ENCODE results near the gene OASL. TPM values are rescaled to one million over a fixed set of nuclear protein-coding genes. Genes with fewer than 3 reads are reported as not detected.
"Not testable (repeated sequence)": the region's sequence is repeated elsewhere in the genome, so short reads cannot be mapped to it uniquely, and the experiment has no call there.

OASL gene
- total RNA-seq, 1 experiment from 2014 or later, result not detected

- Histone ChIP-seq H3K27ac (no peak overlapping the region), H3K9me3 (replicated peaks) (no peaks in the 10 kb centered on the region), H3K4me3 (no peak overlapping the region), H3K27me3 (replicated peaks) (no peaks in the 10 kb centered on the region), H3K36me3 (no peaks in the 10 kb centered on the region), H3K4me1 (replicated peaks) (peaks cover 4% of the 10 kb centered on the region)
- DNase-seq (ENCODE audit: low read depth in 1 of 2, low spot score in 2 of 2), result peak in 1 of 2 experiments; percentile 9
Measured at GRCh38 chr12:121065345-121065744, 26.3 kb upstream of the OASL start.

- H3K27ac ChIP-seq; H3K27me3 ChIP-seq (replicated peaks); H3K36me3 ChIP-seq; H3K4me3 ChIP-seq; H3K9me3 ChIP-seq (replicated peaks): not testable (repeated sequence)
- H3K4me1 ChIP-seq (replicated peaks), result peaks cover 11% of the 10 kb centered on the region
- peak in 1 of 2 experiments; percentile 3 for DNase-seq (ENCODE audit: low read depth in 1 of 2, low spot score in 2 of 2)
Measured at GRCh38 chr12:121064586-121064985, 25.5 kb upstream of the OASL start.

GRCh38 chr12:121064116-121064515, 25.1 kb upstream of the OASL start:
- Histone ChIP-seq H3K27me3 (replicated peaks) (no peaks in the 10 kb centered on the region), H3K4me3 (no peak overlapping the region), H3K9me3 (replicated peaks) (no peaks in the 10 kb centered on the region), H3K27ac (no peak overlapping the region), H3K36me3 (no peaks in the 10 kb centered on the region), H3K4me1 (replicated peaks) (peaks cover 11% of the 10 kb centered on the region)
- DNase-seq (ENCODE audit: low read depth in 1 of 2, low spot score in 2 of 2), result no peak

GRCh38 chr12:121062391-121063045, 23.5 kb upstream of the OASL start:
- DNase-seq (ENCODE audit: low read depth in 1 of 2, low spot score in 2 of 2), result peak in 1 of 2 experiments; percentile 16
- H3K4me1 ChIP-seq (replicated peaks), result peaks cover 11% of the 10 kb centered on the region

GRCh38 chr12:121061831-121062230, 22.8 kb upstream of the OASL start:
- peaks cover 11% of the 10 kb centered on the region for H3K4me1 ChIP-seq (replicated peaks)
- no peak overlapping the region for H3K27ac ChIP-seq
- H3K27me3 ChIP-seq (replicated peaks), result no peaks in the 10 kb centered on the region
- DNase-seq (ENCODE audit: low read depth in 1 of 2, low spot score in 2 of 2), result peak; percentile 5 to 9
- H3K9me3 ChIP-seq (replicated peaks), result no peaks in the 10 kb centered on the region
- no peak overlapping the region for H3K4me3 ChIP-seq
- H3K36me3 ChIP-seq, result no peaks in the 10 kb centered on the region

More at GRCh38 chr12:121062391-121063045, 23.5 kb upstream of the OASL start:
- no peak overlapping the region for H3K27ac ChIP-seq
- no peaks in the 10 kb centered on the region for H3K27me3 ChIP-seq (replicated peaks)
- H3K36me3 ChIP-seq, result no peaks in the 10 kb centered on the region
- no peak overlapping the region for H3K4me3 ChIP-seq
- H3K9me3 ChIP-seq (replicated peaks), result no peaks in the 10 kb centered on the region

DNA sequence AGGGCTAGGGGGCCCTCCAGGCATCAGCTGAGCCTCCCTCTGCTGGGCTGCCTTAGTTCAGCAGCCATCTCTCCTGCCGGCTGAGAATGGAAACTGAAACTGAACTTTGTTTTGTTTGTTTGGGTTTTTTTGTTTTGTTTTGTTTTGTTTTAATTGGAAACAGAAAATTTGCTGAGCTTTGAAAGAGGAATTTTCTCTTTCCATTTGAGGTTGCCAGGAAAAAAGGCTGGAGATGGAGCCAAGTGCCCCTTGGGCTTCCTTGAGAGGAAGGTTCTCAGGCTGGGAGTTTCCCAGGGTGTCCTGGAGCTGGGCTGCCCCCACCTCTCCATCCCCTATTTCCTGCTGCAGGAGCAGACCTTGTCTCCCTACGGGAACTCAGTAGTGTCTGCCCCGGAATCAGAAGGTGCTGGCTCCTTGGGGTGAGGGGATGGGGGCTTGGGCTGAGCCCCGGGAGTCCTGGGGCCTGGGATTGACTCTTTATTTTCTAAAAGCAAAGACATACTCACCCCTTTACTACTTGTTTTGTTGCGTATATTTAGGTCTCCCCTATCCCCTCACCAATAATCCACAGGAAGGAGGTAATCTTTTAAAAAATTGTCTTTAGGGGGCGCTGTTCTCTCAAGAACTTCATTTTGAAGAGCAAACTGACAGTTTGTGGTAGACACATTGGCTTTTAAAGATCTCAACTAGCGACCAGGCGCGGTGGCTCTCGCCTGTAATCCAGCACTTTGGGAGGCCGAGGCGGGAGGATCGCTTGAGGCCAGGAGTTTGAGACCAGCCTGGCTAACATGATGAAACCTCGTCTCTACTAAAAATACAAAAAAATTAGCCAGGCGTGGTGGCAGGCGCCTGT, 21.3 kb upstream of the OASL start:
- Histone ChIP-seq H3K4me3 (peak overlapping the region; percentile 26), H3K27me3 (replicated peaks) (no peaks in the 10 kb centered on the region), H3K9me3 (replicated peaks) (no peaks in the 10 kb centered on the region), H3K27ac (peak overlapping the region; percentile 58), H3K4me1 (replicated peaks) (peaks cover 11% of the 10 kb centered on the region), H3K36me3 (no peaks in the 10 kb centered on the region)
- DNase-seq (ENCODE audit: low read depth in 1 of 2, low spot score in 2 of 2), result peak; percentile 58 to 81

DNA sequence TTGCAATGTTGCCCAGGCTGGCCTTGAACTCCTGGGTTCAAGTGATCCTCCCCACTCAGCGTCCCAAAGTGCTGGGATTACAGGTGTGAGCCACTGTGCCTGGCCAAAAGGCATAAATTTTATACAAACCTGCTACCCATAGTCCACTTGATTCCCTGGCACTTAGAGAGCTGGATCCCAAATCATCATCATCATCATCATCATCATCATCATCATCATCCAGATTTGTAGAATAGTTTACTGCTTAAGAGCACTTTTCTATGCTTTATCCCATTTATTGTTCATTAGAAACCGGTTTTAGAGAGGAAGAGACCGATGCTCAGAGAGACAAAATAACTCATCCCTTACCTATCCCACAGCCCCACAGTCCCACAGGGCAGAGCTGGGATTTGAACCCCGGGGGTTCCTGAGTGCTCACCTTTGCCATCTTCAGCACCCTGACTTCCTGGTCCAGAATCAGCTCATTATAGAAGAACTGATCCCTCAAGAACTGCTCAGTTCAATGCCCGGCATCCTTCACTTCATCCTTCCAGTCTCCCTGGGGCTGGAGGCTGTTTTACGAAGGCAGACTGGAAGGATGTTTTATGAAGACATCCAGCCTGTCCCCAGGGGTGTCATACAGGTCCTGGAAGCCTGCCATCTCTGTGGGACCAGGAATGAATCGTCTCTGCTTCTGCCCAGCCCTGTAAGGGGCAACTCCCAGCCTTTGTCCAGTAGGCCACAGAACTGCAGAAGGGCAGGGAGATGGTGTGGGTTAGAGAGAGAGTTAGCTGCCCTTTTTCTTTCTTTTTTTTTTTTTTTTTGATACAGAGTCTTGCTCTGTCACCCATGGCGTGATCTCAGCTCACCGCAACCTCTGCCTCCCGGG, 20.2 kb upstream of the OASL start:
- Histone ChIP-seq H3K27ac (no peak overlapping the region), H3K9me3 (replicated peaks) (no peaks in the 10 kb centered on the region), H3K36me3 (no peaks in the 10 kb centered on the region), H3K4me1 (replicated peaks) (peaks cover 11% of the 10 kb centered on the region), H3K27me3 (replicated peaks) (no peaks in the 10 kb centered on the region), H3K4me3 (no peak overlapping the region)
- DNase-seq (ENCODE audit: low read depth in 1 of 2, low spot score in 2 of 2), result peak in 1 of 2 experiments; percentile 28

DNA sequence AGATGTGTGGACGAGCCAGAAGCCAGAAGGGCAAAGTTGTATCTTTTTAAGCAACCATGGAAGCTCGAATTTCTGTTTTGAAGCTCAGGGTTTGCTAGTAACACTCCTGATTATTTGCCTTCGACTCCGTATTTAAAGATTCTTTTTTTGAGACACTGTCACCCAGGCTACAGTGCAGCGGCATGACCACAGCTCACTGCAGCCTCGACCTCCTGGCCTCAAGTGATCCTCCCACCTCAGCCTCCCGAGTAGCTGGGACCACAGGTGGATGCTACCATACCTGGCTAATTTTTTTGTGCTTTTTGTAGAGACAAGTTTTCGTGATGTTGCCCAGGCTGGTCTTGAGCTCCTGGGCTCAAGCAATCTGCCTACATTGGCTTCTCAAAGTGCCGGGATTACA, 18.7 kb upstream of the OASL start:
- H3K36me3 ChIP-seq, result no peaks in the 10 kb centered on the region
- no peaks in the 10 kb centered on the region for H3K27me3 ChIP-seq (replicated peaks)
- DNase-seq (ENCODE audit: low read depth in 1 of 2, low spot score in 2 of 2), result peak in 1 of 2 experiments; percentile 6
- H3K9me3 ChIP-seq (replicated peaks), result no peaks in the 10 kb centered on the region
- H3K27ac ChIP-seq, result no peak overlapping the region
- peaks cover 11% of the 10 kb centered on the region for H3K4me1 ChIP-seq (replicated peaks)
- H3K4me3 ChIP-seq, result no peak overlapping the region

DNA sequence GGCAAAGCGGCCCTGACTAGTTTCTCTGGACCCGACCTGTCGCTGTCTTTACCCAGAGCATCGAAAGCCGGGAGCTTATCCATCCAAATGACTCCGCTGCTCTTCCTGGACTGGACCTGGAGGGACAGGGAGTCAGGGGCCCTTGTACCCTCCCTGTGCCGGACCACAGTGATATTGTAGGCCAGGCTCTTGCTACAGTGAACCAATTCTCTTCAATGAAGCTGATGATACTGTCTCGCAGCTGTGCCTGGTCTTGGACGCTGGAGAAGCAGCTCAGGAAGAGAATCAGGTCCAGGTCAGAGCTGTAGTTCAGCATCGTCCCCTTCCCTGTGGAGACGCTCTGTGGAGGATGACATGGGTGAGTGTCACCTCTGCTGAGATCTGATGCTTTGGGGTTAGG, 14.7 kb upstream of the OASL start:
- Histone ChIP-seq H3K4me3 (no peak overlapping the region), H3K9me3 (replicated peaks) (no peaks in the 10 kb centered on the region), H3K36me3 (no peaks in the 10 kb centered on the region), H3K27ac (no peak overlapping the region), H3K27me3 (replicated peaks) (no peaks in the 10 kb centered on the region), H3K4me1 (replicated peaks) (no peaks in the 10 kb centered on the region)
- no peak for DNase-seq (ENCODE audit: low read depth in 1 of 2, low spot score in 2 of 2)

DNA sequence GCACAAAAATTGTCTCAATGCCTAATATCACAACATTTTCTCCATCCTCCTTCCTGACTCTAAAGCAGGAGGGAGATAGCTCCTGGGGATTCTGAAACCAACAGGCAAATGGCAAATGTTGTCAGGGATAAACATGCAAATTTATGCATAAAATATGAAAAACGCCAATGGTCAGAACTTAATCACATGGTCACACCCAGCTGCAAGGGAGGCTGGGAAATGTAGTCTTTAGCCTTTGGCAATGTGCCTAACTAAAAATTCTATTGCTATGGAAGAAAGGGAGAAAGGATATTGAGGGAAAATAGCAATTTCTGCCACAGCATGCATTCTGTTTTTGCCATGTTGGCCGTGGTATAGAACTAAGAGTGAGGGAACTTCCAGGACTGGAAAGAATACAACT, 11.7 kb upstream of the OASL start:
- H3K27me3 ChIP-seq (replicated peaks), result no peaks in the 10 kb centered on the region
- no peaks in the 10 kb centered on the region for H3K9me3 ChIP-seq (replicated peaks)
- no peak overlapping the region for H3K27ac ChIP-seq
- DNase-seq (ENCODE audit: low read depth in 1 of 2, low spot score in 2 of 2), result no peak
- H3K4me1 ChIP-seq (replicated peaks), result no peaks in the 10 kb centered on the region
- H3K4me3 ChIP-seq, result no peak overlapping the region
- H3K36me3 ChIP-seq, result no peaks in the 10 kb centered on the region

DNA sequence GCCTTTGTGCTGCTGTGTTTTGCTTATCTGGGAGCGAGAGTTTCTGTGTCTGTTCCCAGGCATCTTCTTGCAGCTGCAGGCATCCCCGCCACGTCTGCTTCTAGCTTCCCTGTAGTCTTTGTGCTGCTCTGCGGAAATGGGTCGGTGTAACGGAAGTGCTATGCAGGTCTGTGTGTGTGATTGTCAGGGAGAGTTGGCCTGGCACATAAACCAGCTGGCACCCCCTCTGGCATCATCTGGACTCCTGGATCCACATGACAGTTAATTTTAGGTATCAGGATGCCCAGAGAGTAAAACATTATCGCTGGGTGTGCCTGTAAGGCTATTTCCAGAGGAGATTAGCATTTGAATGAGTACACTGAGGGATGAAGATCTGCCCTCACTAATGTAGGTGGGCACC, 9.4 kb upstream of the OASL start:
- Histone ChIP-seq H3K27ac (no peak overlapping the region), H3K27me3 (replicated peaks) (no peaks in the 10 kb centered on the region; the same call in 1 of the 2 replicates), H3K4me1 (replicated peaks) (no peaks in the 10 kb centered on the region), H3K9me3 (replicated peaks) (no peaks in the 10 kb centered on the region), H3K4me3 (no peak overlapping the region), H3K36me3 (no peaks in the 10 kb centered on the region)
- no peak for DNase-seq (ENCODE audit: low read depth in 1 of 2, low spot score in 2 of 2)

- H3K4me1 ChIP-seq (replicated peaks), result not testable (repeated sequence)
Measured at GRCh38 chr12:121047400-121047799, 8.4 kb upstream of the OASL start.

DNA sequence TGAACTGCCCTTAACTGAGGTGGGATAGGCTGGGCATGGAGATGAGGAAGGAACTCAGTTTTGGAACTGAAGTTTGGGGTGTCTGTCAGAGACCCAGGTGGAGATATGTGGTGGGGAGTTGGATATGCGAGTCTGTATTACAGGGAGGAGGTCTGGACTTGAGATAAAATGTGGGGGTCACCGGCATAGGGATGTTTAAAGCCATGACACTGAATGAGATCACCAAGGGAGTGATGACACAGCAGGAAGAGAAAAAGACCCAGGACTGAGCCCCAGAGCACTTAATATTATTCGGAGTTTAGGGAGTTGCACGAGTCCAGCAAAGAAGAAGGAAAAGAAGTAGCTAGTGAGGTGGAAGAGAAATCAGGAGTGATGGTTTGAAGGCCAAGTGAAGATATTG, 4.0 kb upstream of the OASL start:
- H3K4me1 ChIP-seq (replicated peaks), result peaks cover 7% of the 10 kb centered on the region

More at GRCh38 chr12:121047400-121047799, 8.4 kb upstream of the OASL start:
- not testable (repeated sequence) for H3K4me3 ChIP-seq; DNase-seq (ENCODE audit: low read depth in 1 of 2, low spot score in 2 of 2); H3K36me3 ChIP-seq; H3K27me3 ChIP-seq (replicated peaks); H3K27ac ChIP-seq; H3K9me3 ChIP-seq (replicated peaks)

More for the DNA sequence above, 4.0 kb upstream of the OASL start:
- Histone ChIP-seq H3K27ac (no peak overlapping the region), H3K9me3 (replicated peaks) (no peaks in the 10 kb centered on the region), H3K36me3 (no peaks in the 10 kb centered on the region), H3K27me3 (replicated peaks) (no peaks in the 10 kb centered on the region; the same call in 1 of the 2 replicates), H3K4me3 (no peak overlapping the region)
- no peak for DNase-seq (ENCODE audit: low read depth in 1 of 2, low spot score in 2 of 2)
